ENCODE results near the gene LIMCH1.

DNA sequence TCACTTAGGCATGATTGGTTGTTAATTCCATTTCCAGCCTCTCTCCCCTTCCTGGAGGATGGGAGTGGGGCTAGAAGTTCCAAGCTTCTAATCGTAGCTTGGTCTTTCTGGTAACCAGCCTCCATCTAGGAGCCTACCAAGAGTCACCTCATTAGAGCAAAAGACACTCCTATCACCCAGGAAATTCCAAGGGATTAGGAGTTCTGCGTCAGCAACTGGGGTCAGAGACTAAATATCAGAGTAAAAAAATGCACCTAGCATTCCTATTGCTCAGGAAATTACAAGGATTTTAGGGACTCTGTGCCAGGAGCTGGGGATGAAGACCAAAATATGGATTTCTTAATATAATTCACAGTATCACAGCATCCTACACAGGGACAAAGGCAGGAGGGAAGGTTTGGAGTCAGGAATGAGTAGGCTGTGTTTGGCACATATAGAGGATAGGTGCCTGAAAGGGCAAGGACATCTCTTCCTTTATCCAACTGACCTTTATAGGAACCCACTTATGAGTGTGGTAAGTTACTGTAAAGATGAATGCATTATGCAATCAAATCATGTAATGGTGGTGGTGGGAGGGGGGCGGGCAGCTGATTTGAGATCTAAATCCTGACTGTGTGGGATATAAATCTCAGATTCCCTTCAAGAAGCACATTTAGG lies 30.5 kb upstream of the LIMCH1 start:
- TF ChIP-seq POLR2AphosphoS5 (IDR thresholded peaks at IDR 0.05; ENCODE audit: low read depth, low read length) (no peak), TAF1 (IDR thresholded peaks at IDR 0.05; ENCODE audit: borderline replicate concordance, insufficient read depth, low read length) (no peak), SIN3A (IDR thresholded peaks at IDR 0.05; ENCODE audit: borderline replicate concordance, insufficient read depth, low read length) (no peak), FOXP2 (optimal IDR thresholded peaks at IDR 0.05; ENCODE audit: borderline replicate concordance, extremely low read depth, extremely low read length, insufficient read depth) (no peak)

Data from PFSK-1 (cell line).